Heart left ventricle (tissue), 16 donors: ENCODE measurements around the gene DLGAP1. TPM values are rescaled to one million over a fixed set of nuclear protein-coding genes. Genes with fewer than 3 reads are reported as not detected.

Experiments used
- ATAC-seq, 4 donors: fragments of 200-7000 bp; cut with Tn5 transposase; one replicate each; pipeline ENCODE4 v1.9.1; 2020 to 2022; ENCODE audit warnings: moderate library complexity in 4 of 4, mild to moderate bottlenecking in 3 of 4, moderate number of reproducible peaks in 1 of 4
- DNase-seq, 5 donors: peaks; one replicate each; pipeline ENCODE4 v3.0.0-alpha.2; 2020
- H3K27ac ChIP-seq, 12 donors: fragments of 200-600 bp; sonication (generic) in 4 of 12; one replicate each; pipeline versions ENCODE4 v1.5.0 to v1.8.0; 2016 to 2022; ENCODE audit warnings: mild to moderate bottlenecking in 2 of 12
- H3K27me3 ChIP-seq, 9 donors: fragments of 200-600 bp; sonication (generic) in 2 of 9; one replicate each; pipeline versions ENCODE4 v1.5.1 to v1.8.0; 2016 to 2022; ENCODE audit warnings: mild to moderate bottlenecking in 3 of 9
- H3K36me3 ChIP-seq, 9 donors: fragments of 200-600 bp; sonication (generic) in 2 of 9; one replicate each; pipeline versions ENCODE4 v1.5.0 to v1.8.0; 2018 to 2022; ENCODE audit warnings: mild to moderate bottlenecking in 2 of 9
- H3K4me1 ChIP-seq, 12 donors: fragments of 200-600 bp; sonication (generic) in 4 of 12; one replicate each; pipeline versions ENCODE4 v1.5.0 to v1.8.0; 2016 to 2022; ENCODE audit warnings: mild to moderate bottlenecking in 3 of 12
- H3K4me3 ChIP-seq, 12 donors: fragments of 200-600 bp; sonication (generic) in 4 of 12; one replicate each; pipeline versions ENCODE4 v1.5.0 to v1.8.0; 2017 to 2022; ENCODE audit warnings: mild to moderate bottlenecking in 9 of 12, moderate library complexity in 4 of 12
- H3K9me3 ChIP-seq, 12 donors: fragments of 200-600 bp; sonication (generic) in 4 of 12; one replicate each; pipeline versions ENCODE4 v1.5.0 to v1.8.0; 2016 to 2022; ENCODE audit warnings: mild to moderate bottlenecking in 1 of 12
- POLR2A ChIP-seq, 2 donors: fragments of 450-650 bp; IDR thresholded peaks; one replicate each; pipeline ENCODE4 v1.6.1; 2017; ENCODE audit warnings: antibody characterized with exemption in 2 of 2, mild to moderate bottlenecking in 2 of 2, moderate library complexity in 2 of 2
- WGBS, 4 donors: extraction: QIAGEN DNeasy Blood & Tissue Kit in 2 of 4; methylation state at CpG; one replicate each; pipeline versions ENCODE4 v1.1.5 to v1.1.7; 2013 to 2018; 5-methylcytosine and 5-hydroxymethylcytosine counted together
- intact Hi-C, 10 donors: fragments of 100-400 bp; cut with DNase I; formaldehyde crosslinking; loops; one replicate each; pipeline versions ENCODE4 v1.11.1 to v1.14.2; 2022
- polyA plus RNA-seq, 2 donors: library from polyadenylated mRNA; stranded (reverse); fragments of 200-250 nt; gene quantifications; one replicate each; pipeline ENCODE4 v1.2.3, GENCODE V29; 2013
- total RNA-seq, 9 donors: library from RNA; depleted of rRNA in 2 of 9; stranded (reverse); fragments of >200 nt in 2 of 9; fragmentation: NEBNext Ultra II Directional in 3 of 9; extraction: Animal tissue kit (Norgen Biotek cat#: 25700) in 3 of 9; gene quantifications; one replicate each; pipeline versions ENCODE4 v1.1.0 to v1.2.4, GENCODE V29; 2016 to 2023
- TF ChIP-seq, protein P1 (sequence below), 12 donors: fragments of 200-600 bp; sonication (generic) in 4 of 12; IDR thresholded peaks; one replicate each; pipeline versions ENCODE4 v1.5.0 to v1.8.0; 2018 to 2022; ENCODE audit warnings: antibody characterized with exemption in 12 of 12, mild to moderate bottlenecking in 5 of 12
- donor health status: ischemic (EF 13 %, LVEDD 7.1; RV severe dilation, severe dysfunction).
- donor health status: healthy with polysubstance abuse.
- donor health status: DM: no; HTN: yes; CAD: no.
- donor health status: DM: no; HTN: no; CAD: no.
- donor health status: ischemic (EF 25% LVEDD 6.9; RV normal size, moderate dysfunction).
- donor health status: ischemic (EF 25% LVEDD 5.7; RV mildly dilated, moderate dysfunction).
- donor health status: healthy.
- donor health status: DM: yes; HTN: yes; CAD: no.
- donor health status: ischemic (EF 35%, LVEDD 5.7; RV mildly dilated, moderate dysfunction).
- donor health status: nonischemic (EF 11% LVEDD 7.7; RV severe dilation, severe dysfunction).
- donor health status: DM: yes; HTN: yes; CAD: no.
- donor health status: PGD.
- donor health status: ischemic (EF 29% LVEDD 5.4; RV normal size, mild dysfunction).
- donor health status: nonischemic (EF 23%, LVEDD 6.1; RV moderate dilation, normal function).

The DLGAP1 gene
- total and polyA plus RNA-seq, 11 donors: 0.10 to 5.5 (median 0.40) TPM; not detected in 1

DNA sequence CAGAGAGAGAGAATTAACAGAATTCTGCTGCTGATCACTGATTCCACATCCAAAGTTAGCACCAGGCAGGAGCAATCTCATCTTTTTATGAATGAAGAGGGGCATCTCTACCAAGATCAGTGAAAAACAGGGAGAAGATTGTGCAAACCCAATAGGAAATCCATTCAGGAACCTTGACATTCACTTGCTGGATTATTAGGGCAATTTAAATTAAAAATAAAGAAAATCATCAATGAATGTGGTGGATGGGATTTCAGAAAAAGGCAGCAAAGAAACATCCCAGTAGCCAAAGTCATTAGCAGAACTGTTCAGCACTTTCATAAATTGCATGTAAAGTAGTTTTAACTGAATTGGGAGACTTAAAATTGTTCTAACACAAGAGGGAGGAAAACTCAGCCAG lies 581.9 kb downstream of the DLGAP1 start:
- intact Hi-C loops: loop anchor here in 8 of 10 donors (5.0 to 10.0 kb wide), 9 partner anchors 49 to 591 kb away; no protein-coding TSS in a partner anchor

DNA sequence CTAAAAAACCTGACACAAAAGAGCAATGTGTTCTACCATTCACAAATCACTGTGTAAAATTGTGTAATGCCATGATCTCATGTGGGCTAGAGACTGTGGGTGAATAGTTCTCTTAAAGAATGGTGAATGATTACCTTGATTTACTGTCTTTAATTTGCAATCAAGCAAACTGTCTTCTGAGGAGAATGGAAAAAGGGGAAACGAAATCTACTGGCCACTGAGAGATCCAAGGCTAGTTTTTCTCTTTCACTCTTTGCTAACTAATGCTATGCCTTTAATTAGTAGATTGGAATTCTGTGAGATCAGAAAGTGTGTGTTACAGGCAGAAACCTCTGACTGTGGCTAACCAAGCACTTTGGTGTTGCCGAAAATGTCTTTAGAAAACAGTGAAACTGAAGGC lies 582.5 kb downstream of the DLGAP1 start:
- intact Hi-C loops: loop anchor here in 8 of 10 donors (5.0 to 10.0 kb wide), 9 partner anchors 50 to 590 kb away; no protein-coding TSS in a partner anchor
- no peak overlapping the region for H3K27ac ChIP-seq

More for the DNA sequence above, 581.9 kb downstream of the DLGAP1 start:
- Histone ChIP-seq H3K27me3 (no peaks in the 10 kb centered on the region), H3K4me1 (peaks cover 0 to 33% (median 0%) of the 10 kb centered on the region in 12 donors), H3K9me3 (no peaks in the 10 kb centered on the region), H3K27ac (no peak overlapping the region), H3K4me3 (peak overlapping the region in 2 of 12 donors; percentile 27 to 28), H3K36me3 (no peaks in the 10 kb centered on the region)
- DNase-seq: no peak
- TF ChIP-seq, protein P1, sequence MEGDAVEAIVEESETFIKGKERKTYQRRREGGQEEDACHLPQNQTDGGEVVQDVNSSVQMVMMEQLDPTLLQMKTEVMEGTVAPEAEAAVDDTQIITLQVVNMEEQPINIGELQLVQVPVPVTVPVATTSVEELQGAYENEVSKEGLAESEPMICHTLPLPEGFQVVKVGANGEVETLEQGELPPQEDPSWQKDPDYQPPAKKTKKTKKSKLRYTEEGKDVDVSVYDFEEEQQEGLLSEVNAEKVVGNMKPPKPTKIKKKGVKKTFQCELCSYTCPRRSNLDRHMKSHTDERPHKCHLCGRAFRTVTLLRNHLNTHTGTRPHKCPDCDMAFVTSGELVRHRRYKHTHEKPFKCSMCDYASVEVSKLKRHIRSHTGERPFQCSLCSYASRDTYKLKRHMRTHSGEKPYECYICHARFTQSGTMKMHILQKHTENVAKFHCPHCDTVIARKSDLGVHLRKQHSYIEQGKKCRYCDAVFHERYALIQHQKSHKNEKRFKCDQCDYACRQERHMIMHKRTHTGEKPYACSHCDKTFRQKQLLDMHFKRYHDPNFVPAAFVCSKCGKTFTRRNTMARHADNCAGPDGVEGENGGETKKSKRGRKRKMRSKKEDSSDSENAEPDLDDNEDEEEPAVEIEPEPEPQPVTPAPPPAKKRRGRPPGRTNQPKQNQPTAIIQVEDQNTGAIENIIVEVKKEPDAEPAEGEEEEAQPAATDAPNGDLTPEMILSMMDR (IDR thresholded peaks at IDR 0.05): no peak
- TF ChIP-seq POLR2A (IDR thresholded peaks at IDR 0.05): no peak
- ATAC-seq: no peak

DNA sequence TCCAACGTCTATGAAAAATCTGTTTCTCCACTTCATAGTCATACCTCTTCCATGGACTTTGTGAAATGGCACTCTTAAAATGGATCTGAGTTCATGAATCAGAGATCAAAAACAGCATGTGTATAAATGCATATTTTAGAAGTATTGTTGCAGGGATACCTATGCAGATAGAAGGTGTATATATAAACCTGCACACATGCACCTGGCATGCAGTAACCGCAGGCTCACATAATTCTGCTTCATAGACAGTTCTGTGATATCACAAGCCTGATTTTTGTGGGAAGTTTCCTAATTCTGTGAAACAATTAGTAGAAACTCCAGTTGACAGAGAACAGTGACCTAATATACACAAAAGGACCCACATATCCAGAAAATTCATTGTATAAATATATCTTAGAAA lies 583.4 kb downstream of the DLGAP1 start:
- WGBS, 4 donors: 80 to 93% (median 88%) methylated on average over 2 of the region's 2 CpGs
- Histone ChIP-seq H3K27me3 (no peaks in the 10 kb centered on the region), H3K4me1 (peaks cover 0 to 24% (median 3%) of the 10 kb centered on the region in 12 donors), H3K9me3 (no peaks in the 10 kb centered on the region), H3K36me3 (no peaks in the 10 kb centered on the region), H3K4me3 (no peak overlapping the region), H3K27ac (no peak overlapping the region)
- DNase-seq (no peak), ATAC-seq (no peak)
- intact Hi-C loops: loop anchor here in 8 of 10 donors (2.0 to 10.0 kb wide), 10 partner anchors 51 to 589 kb away; no protein-coding TSS in a partner anchor
- TF ChIP-seq, protein P1 (IDR thresholded peaks at IDR 0.05): no peak
- TF ChIP-seq POLR2A (IDR thresholded peaks at IDR 0.05): no peak

More for the DNA sequence above, 582.5 kb downstream of the DLGAP1 start:
- ATAC-seq: no peak
- Histone ChIP-seq H3K36me3 (no peaks in the 10 kb centered on the region), H3K27me3 (no peaks in the 10 kb centered on the region), H3K4me1 (peaks cover 0 to 32% (median 1%) of the 10 kb centered on the region in 12 donors), H3K9me3 (no peaks in the 10 kb centered on the region), H3K4me3 (peak overlapping the region in 1 of 12 donors; percentile 27)
- DNase-seq: no peak
- 76 to 93% (median 82%) methylated on average over 2 of the region's 2 CpGs for WGBS, 4 donors
- TF ChIP-seq, protein P1 (IDR thresholded peaks at IDR 0.05): no peak

DNA sequence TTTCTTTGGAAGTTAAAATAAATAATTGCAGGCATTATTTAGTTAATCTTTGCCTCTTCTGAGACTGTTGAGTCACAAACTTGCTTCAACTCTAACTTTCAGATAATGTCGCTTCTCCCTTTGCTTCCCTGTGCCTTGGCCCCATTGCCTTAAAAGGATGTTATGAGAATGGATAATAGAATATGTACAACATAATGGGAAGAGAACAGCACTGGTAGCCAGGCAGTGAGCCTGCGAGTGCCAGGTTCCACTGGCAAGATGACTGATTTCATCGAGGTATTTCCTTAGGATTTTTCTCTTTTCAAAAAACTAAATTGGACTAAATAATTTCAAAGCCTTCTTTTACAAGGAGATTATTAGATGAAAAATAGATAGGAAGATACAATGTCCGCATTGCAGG lies 584.2 kb downstream of the DLGAP1 start:
- Histone ChIP-seq H3K27me3 (no peaks in the 10 kb centered on the region), H3K9me3 (no peaks in the 10 kb centered on the region), H3K36me3 (no peaks in the 10 kb centered on the region), H3K4me3 (no peak overlapping the region), H3K27ac (no peak overlapping the region), H3K4me1 (peaks cover 0 to 20% (median 3%) of the 10 kb centered on the region in 12 donors)
- WGBS, 4 donors: 87 to 92% (median 89%) methylated on average over 4 of the region's 4 CpGs
- intact Hi-C loops: loop anchor here in 8 of 10 donors (2.0 to 10.0 kb wide), 10 partner anchors 51 to 589 kb away; no protein-coding TSS in a partner anchor
- no peak for TF ChIP-seq POLR2A (IDR thresholded peaks at IDR 0.05)
- TF ChIP-seq, protein P1 (IDR thresholded peaks at IDR 0.05): no peak
- DNase-seq (no peak), ATAC-seq (no peak)
